Ovary (tissue), 3 donors: ENCODE data around the gene AQP11.

ENCODE experiments used
- CTCF ChIP-seq, 3 donors: fragments of 450-650 bp in 2 of 3; fragments of 200-600 bp in 1 of 3; IDR thresholded peaks; one replicate each; pipeline versions ENCODE4 v1.5.1 to v1.8.0; 2016 to 2022; ENCODE audit warnings: antibody characterized with exemption in 3 of 3, mild to moderate bottlenecking in 1 of 3
- EP300 ChIP-seq: sonication (generic); formaldehyde crosslinking; IDR thresholded peaks from one replicate; pipeline ENCODE4 v1.6.1; 2017; ENCODE audit warnings: antibody characterized with exemption
- donor health status: DM: no; HTN: no; CAD: no.

- TF ChIP-seq CTCF (IDR thresholded peaks at IDR 0.05) (no peak), EP300 (no peak)
These were observed 12.8 kb downstream of the AQP11 start for GRCh38 chr11:77602381-77603088.
